Measurements from ENCODE around the gene GCKR. TPM values are rescaled to one million over a fixed set of nuclear protein-coding genes. Genes with fewer than 3 reads are reported as not detected.

GCKR gene
- total RNA-seq, 1 experiment from 2014 or later = not detected

GRCh38 chr2:27572998-27573429 lies 76.4 kb downstream of the GCKR start:
- Histone ChIP-seq H3K9me3 (ENCODE audit: control insufficient read depth in 1 of 2, insufficient read depth in 1 of 2, low read depth in 1 of 2, low read length in 2 of 2) (no peaks in the 10 kb centered on the region), H3K9ac (ENCODE audit: low read length) (no peak overlapping the region), H3K27me3 (ENCODE audit: insufficient read depth, low read length) (no peaks in the 10 kb centered on the region), H3K4me1 (ENCODE audit: control insufficient read depth in 1 of 2, insufficient read depth in 2 of 2, low read length in 2 of 2) (no peaks in the 10 kb centered on the region), H3K9me2 (ENCODE audit: insufficient read depth) (no peaks in the 10 kb centered on the region), H3K27ac (ENCODE audit: low read depth, low read length) (no peak overlapping the region), H4K20me1 (ENCODE audit: insufficient read depth) (no peaks in the 10 kb centered on the region), H3K4me3 (replicated peaks in 1 of 2; ENCODE audit: low read depth in 1 of 2, low read length in 2 of 2) (no peak overlapping the region), H3K79me2 (ENCODE audit: insufficient read depth, low read length) (no peaks in the 10 kb centered on the region), H3K4me2 (ENCODE audit: low read length) (no peak overlapping the region), H3K36me3 (ENCODE audit: control insufficient read depth in 1 of 2, insufficient read depth in 2 of 2, low read length in 2 of 2) (no peaks in the 10 kb centered on the region), H2AFZ (ENCODE audit: low read depth, low read length, poor library complexity, severe bottlenecking) (no peak overlapping the region)
- no peak for ATAC-seq
- intact Hi-C loops (cut with micrococcal nuclease) = no loop called here
- BruUV-seq (replicated peaks) = no TSS peak
- CTCF ChIA-PET = no interaction called here
- TF ChIP-seq CEBPB (IDR thresholded peaks at IDR 0.05; ENCODE audit: low read depth) (no peak), EZH2 (IDR thresholded peaks at IDR 0.05) (no peak), TCF7L2 (IDR thresholded peaks at IDR 0.05; ENCODE audit: borderline replicate concordance, extremely low read depth, insufficient read depth, insufficient read length) (no peak), EGR1 (IDR thresholded peaks at IDR 0.05; ENCODE audit: low read depth) (no peak), JUND (IDR thresholded peaks at IDR 0.05) (no peak), ZBTB33 (IDR thresholded peaks at IDR 0.05; ENCODE audit: extremely low read depth, insufficient replicate concordance, low read length) (no peak), MAX (IDR thresholded peaks at IDR 0.05) (no peak), REST (IDR thresholded peaks at IDR 0.05; ENCODE audit: low read depth) (no peak)
- POLR2A ChIA-PET = no interaction called here
- RAD21 ChIA-PET (ENCODE audit: low non-redundant PET in 1 of 2, low total read pairs in 2 of 2, uncharacterized antibody in 2 of 2, unreplicated experiment in 2 of 2) = no interaction called here
- no peak for DNase-seq (ENCODE audit: low read depth, low spot score)

Other genes starting within 250 kb of the GCKR start
- 20.5 TPM for gene SLC30A3, start 233.8 kb upstream of the GCKR start, total RNA-seq (2021; ENCODE audit: unreplicated experiment)
- 2.5 TPM for gene DNAJC5G, start 221.4 kb upstream of the GCKR start, total RNA-seq (2021; ENCODE audit: unreplicated experiment)
- gene TRIM54, start 214.4 kb upstream of the GCKR start, total RNA-seq (2021; ENCODE audit: unreplicated experiment) = 2.0 TPM
- gene UCN, start 188.4 kb upstream of the GCKR start, total RNA-seq (2021; ENCODE audit: unreplicated experiment) = 8.0 TPM
- gene MPV17, start 173.7 kb upstream of the GCKR start, total RNA-seq (2021; ENCODE audit: unreplicated experiment) = 55.4 TPM
- gene GTF3C2, start 140.1 kb upstream of the GCKR start, total RNA-seq (2021; ENCODE audit: unreplicated experiment) = 88.2 TPM
- gene EIF2B4, start 126.5 kb upstream of the GCKR start, total RNA-seq (2021; ENCODE audit: unreplicated experiment) = 43.8 TPM
- gene SNX17, start 126.2 kb upstream of the GCKR start, total RNA-seq (2021; ENCODE audit: unreplicated experiment) = 90.5 TPM
- gene ZNF513, start 116.1 kb upstream of the GCKR start, total RNA-seq (2021; ENCODE audit: unreplicated experiment) = 12.8 TPM
- gene PPM1G, start 87.2 kb upstream of the GCKR start, total RNA-seq (2021; ENCODE audit: unreplicated experiment) = 140 TPM
- gene NRBP1, start 68.2 kb upstream of the GCKR start, total RNA-seq (2021; ENCODE audit: unreplicated experiment) = 79.1 TPM
- 65.7 TPM for gene KRTCAP3, start 54.5 kb upstream of the GCKR start, total RNA-seq (2021; ENCODE audit: unreplicated experiment)
- 13.7 TPM for gene IFT172, start 7.1 kb upstream of the GCKR start, total RNA-seq (2021; ENCODE audit: unreplicated experiment)
- gene FNDC4, start 1.6 kb upstream of the GCKR start, total RNA-seq (2021; ENCODE audit: unreplicated experiment) = 3.3 TPM
- gene ZNF512, start 86.2 kb downstream of the GCKR start, total RNA-seq (2021; ENCODE audit: unreplicated experiment) = 33.0 TPM
- gene CCDC121, start 132.2 kb downstream of the GCKR start, total RNA-seq (2021; ENCODE audit: unreplicated experiment) = 2.1 TPM
- 34.3 TPM for gene GPN1, start 132.2 kb downstream of the GCKR start, total RNA-seq (2021; ENCODE audit: unreplicated experiment)
- gene SUPT7L, start 166.8 kb downstream of the GCKR start, total RNA-seq (2021; ENCODE audit: unreplicated experiment) = 25.2 TPM
- 19.8 TPM for gene SLC4A1AP, start 167.1 kb downstream of the GCKR start, total RNA-seq (2021; ENCODE audit: unreplicated experiment)

Measured in HCT116 (cell line).